Activated CD8-positive, alpha-beta memory T cell treated with anti-CD3 and anti-CD28 coated beads for 24 hours (primary cell): ENCODE data around the gene COA8.

Source experiments
- DNase-seq: peaks from one replicate; pipeline ENCODE4 v3.0.0-alpha.2; 2020

Gene COA8

DNA sequence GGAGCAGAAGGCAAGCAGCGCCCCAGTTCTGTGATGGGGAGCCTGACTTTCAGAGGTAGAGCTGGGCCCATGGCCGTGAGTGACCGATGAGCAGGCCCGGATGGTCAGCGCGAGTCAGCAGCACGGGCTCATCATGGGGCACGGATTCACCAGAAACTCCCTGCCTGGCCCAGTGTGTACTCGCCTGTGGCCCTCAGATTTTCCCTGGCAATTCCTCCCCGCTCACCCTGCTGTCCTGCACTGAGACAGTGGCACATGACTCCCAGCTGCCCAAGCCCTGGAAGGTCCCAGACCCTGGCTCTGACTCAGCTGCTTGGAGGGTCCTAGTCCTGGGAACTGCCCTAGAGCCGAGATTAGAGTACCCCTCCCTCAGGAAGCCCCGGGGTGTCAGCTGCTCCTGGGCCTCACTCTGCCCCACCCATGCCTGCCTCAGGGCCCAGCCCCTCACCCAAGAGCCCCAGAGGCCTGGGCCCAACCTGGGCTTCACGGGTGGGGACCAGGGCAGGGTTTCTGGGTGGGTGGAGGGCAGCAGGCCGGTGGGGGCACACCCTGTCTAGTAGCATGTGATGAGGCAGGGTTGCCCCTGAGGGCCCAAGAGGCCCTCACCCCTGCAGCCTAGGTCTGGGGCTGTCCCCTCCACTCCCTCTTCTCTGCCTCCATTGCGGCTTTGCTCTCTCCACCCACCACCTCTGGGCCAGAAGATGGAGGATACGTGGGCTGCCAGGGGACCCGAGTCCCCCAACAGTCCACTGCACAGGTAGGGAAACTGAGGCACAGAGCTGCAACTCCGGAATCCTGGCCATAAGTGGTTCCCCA, 25.4 kb upstream of the COA8 start:
- no peak for DNase-seq

- DNase-seq: no peak
These were observed 24.3 kb upstream of the COA8 start for GRCh38 chr14:103538291-103539055.

GRCh38 chr14:103539056-103539825, 23.5 kb upstream of the COA8 start:
- DNase-seq: no peak

DNA sequence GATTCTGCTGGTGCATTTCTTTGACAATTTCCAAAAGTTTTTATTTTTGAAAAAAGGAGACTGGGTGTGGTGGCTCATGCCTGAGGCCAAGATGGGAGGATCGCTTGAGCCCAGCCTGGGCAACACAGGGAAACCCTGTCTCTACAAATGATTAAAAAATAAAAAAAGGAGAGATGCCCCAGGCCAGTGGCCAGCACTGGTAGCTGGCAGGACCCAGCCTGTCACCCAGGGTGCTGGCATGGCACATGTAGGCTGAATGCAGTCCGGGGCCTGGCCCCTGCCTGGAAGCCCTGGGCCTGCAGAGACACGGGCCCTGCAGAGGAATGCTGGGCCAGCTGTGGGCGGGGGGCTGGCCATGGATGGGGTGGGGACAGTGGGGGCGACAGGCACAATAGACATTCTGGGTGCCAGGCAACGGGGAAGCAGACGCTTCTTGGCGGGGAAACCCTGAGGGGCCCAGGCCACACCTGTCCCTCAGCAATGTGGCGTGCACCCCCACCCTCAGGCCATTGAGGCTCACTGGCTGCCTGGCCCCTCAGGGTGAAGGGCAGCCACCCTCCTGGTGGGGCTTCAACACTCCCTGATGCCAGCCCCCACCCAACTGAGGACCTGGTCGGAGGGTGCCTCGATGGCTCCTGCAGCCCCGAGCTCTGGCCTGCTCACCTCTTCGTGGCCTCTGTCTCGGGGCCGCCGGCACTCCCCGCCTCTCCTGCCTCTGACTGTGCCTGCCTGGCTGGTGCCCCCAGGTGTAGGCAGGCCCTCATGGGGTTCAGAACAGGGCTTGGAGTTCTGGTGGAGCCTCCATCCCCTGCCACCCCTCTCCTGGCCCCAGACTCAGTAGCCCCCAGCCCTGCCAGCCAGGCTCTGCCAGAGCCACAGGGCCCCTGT, 21.7 kb upstream of the COA8 start:
- no peak for DNase-seq

- no peak for DNase-seq
These were observed 20.8 kb upstream of the COA8 start for GRCh38 chr14:103541709-103542604.

GRCh38 chr14:103542605-103543088, 20.1 kb upstream of the COA8 start:
- no peak for DNase-seq

GRCh38 chr14:103543140-103543539, 19.6 kb upstream of the COA8 start:
- no peak for DNase-seq

DNA sequence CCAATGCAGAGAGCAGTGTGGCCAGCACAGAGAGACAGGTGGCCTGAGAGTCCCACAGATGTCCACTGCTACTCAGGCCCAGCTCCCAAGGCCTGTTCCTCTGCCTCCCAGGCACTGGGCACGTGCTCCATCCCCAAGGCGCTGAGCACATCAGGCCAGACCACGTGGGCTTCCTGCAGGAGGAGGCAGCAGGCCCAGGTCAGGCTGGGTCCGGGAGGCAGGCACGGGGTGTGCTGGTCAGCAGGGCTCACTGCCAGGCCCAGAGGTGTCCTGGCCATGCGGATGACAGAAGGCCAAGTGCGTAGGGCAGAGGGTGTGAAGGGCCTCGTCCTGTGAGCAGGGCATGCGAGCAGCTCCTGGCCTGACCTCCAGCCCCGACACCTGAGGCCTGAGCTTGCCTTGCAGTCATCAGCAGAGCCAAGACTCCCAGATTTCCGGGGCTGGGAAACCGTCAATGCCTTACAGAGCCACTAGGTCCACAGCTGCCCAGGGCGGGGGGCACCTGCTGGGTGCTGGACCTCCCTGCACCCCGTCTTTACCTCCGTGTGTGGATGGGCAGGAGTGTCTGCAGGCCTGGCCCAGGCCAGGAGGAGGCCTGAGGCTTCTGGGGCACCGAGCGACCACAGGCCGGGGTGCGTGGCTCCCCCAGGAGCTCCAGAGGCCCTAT, 18.9 kb upstream of the COA8 start:
- DNase-seq: no peak

GRCh38 chr14:103544388-103545218, 18.2 kb upstream of the COA8 start:
- no peak for DNase-seq

GRCh38 chr14:103545219-103545914, 17.4 kb upstream of the COA8 start:
- no peak for DNase-seq

DNA sequence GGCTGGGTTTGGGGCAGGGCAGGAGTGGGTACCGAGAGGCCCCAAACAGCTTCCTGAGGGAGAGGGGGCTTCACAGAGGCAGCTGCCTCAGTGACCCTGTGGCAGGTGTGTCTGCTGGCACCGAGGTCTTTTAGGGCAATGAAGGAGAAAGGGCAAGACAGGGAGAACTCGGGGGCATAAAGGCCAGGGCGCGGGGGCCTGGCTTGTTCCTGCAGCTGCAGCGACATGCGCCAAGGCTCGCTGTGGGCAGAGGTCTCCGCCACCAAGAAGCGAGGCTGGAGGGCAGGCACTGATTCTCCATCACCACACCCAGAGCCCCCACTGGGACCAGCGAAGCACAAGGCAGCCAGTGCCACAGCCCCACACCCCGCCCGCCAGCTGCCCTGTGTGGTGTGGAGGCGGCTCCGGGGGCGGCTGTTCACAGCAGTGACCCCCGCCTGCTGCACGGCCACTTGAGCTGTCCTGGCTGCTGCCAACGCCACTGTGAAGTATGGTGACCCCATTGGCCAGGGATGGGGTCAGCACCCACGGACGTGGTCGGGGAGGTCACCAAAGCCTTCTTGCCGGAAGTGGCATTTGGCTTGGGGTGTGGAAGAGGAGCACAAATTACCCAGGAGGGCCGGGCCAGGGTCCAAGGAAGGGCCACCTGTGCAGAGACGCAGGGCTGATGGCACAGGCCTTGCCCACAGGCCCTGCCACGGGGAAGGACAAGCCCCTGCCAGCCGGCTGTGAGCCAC, 16.7 kb upstream of the COA8 start:
- no peak for DNase-seq

DNA sequence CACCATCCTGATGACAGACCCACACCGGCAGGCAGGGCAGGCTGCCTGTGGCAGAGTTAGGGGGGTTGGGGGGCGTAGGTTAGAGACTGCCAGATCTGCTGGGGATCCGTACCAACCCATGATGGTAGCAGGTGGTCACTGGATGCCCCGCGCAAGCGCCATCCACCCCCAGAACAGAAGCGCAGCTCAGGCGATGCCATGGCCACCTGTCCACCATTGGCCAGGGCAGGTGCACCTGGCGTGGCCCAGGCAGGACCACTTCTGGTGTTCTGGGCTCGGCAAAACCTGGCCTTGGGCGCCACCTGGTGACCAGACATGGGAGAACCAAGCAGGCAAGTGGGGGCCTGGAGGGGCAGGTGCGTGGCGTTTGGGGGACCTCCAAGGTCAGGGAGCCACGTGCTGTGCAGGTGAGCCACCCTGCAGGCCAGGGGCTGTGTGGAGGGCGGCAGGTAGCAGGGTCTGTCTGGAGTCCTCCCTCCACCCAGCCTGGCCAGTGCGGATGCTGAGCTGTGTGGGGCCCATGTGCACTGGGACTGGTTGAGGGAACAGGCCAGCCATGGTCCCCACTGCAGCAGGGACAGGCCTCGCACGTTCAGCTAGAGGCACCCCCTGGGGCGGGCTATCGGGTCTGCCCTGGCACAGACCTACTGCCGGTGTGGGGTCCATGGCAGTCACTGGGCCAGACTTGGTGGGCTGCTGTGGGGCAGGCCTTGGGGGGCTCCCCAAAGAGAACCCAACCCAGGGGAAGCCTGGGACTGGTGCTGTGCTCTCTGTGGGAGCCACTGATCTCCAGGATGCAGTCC, 15.9 kb upstream of the COA8 start:
- DNase-seq: peak; percentile 93

DNA sequence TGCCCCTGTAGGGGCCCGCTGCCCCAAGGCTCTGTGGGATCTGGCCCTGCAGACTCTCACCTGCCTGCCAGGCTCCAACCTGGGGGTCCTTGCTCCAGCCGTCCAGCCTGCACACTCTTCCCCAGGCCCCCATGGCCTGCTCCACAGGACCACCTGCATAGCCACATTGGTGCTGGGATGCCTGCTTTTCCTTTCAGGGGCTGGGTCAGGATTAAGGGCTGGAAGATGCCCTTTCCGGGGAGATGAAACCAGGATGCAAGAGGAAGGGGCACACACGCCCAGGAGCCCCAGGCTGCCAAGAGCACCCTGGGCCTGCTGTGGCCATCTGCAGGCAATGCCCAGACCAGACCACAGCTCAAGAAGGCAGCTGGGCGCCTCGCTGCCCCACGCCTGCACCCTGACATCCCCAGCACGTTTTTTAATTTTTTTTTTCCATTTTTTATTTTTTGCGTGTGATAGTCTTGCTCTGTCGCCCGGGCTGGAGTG, 15.3 kb upstream of the COA8 start:
- no peak for DNase-seq

DNA sequence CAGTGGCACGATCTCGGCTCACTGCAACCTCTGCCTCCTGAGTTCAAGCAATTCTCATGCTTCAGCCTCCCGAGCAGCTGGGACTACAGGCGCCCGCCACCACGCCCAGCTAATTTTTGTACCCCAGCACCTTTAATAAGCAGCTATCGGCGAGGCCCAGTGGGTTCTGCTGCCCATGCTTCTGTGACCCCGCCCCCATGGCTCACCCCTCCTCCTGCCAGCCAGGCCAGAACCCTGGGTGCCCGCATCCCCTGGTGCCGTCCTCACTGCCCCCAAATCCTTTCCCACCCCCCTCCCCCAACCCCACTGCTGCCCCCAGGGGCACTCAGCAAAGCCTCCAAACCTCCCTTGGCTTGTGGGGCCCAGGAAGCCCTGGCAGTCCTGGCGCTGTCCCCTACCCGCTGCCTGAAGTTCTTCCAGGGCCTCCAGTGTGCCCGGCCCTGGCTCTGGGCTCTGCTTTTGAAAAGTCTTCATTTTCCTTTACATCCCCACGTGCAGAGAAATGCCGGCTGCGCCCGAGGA, 14.8 kb upstream of the COA8 start:
- DNase-seq: no peak

GRCh38 chr14:103548463-103549351, 14.1 kb upstream of the COA8 start:
- no peak for DNase-seq
